A673 (cell line): ENCODE data around the gene TNFRSF13B. TPM values are rescaled to one million over a fixed set of nuclear protein-coding genes. Genes with fewer than 3 reads are reported as not detected.

Experiments used
- BruUV-seq: library from RNA; stranded (reverse); fragments of 400-500 nt; replicated peaks from 2 replicates; lab custom pipeline; 2021; lab: Mats Ljungman, UMichigan
- CTCF ChIA-PET: fragments of 300-600 bp; sonication (Branson Sonifier 250); formaldehyde crosslinking; loops from one replicate; lab custom pipeline; 2022; ENCODE audit warnings: antibody characterized with exemption; lab: Charles Lee
- POLR2A ChIA-PET: fragments of 300-600 bp; sonication (Branson Sonifier 250); formaldehyde crosslinking; loops from one replicate; lab custom pipeline; 2022; ENCODE audit warnings: antibody characterized with exemption; ENCODE audit not compliant: low non-redundant PET; lab: Charles Lee
- DNase-seq: peaks from one replicate; pipeline ENCODE4 v3.0.0-alpha.2; 2015; ENCODE audit warnings: low spot score
- H3K27ac ChIP-seq: fragments of 200-600 bp; sonication (generic); 2 replicates; pipeline ENCODE4 v1.5.1; 2016; ENCODE audit warnings: mixed run types, low read depth, mild to moderate bottlenecking, mixed read lengths, antibody characterized with exemption, low read length; ENCODE audit not compliant: poor library complexity, severe bottlenecking
- H3K27me3 ChIP-seq: fragments of 200-600 bp; sonication (generic); replicated peaks from 2 replicates; pipeline ENCODE4 v1.6.1; 2017; ENCODE audit warnings: mixed run types, low read depth, mild to moderate bottlenecking, mixed read lengths, antibody characterized with exemption, low read length; ENCODE audit not compliant: insufficient read depth, poor library complexity
- H3K36me3 ChIP-seq: fragments of 200-600 bp; sonication (generic); 2 replicates; pipeline ENCODE4 v1.6.1; 2016; ENCODE audit warnings: mixed run types, mild to moderate bottlenecking, mixed read lengths, antibody characterized with exemption, low read length; ENCODE audit not compliant: insufficient read depth, poor library complexity, severe bottlenecking
- H3K4me1 ChIP-seq: fragments of 200-600 bp; sonication (generic); 2 replicates; pipeline ENCODE4 v1.6.1; 2017; ENCODE audit warnings: mixed run types, mild to moderate bottlenecking, mixed read lengths, antibody characterized with exemption, low read length; ENCODE audit not compliant: insufficient read depth, poor library complexity, severe bottlenecking
- H3K4me3 ChIP-seq: fragments of 200-600 bp; sonication (generic); 2 replicates; pipeline ENCODE4 v1.5.1; 2016; ENCODE audit warnings: low read depth, mixed run types, mild to moderate bottlenecking, mixed read lengths, low read length; ENCODE audit not compliant: poor library complexity, severe bottlenecking
- H3K9me3 ChIP-seq: fragments of 200-600 bp; sonication (generic); 2 replicates; pipeline ENCODE4 v1.6.1; 2016; ENCODE audit warnings: mixed run types, low read depth, mild to moderate bottlenecking, mixed read lengths, antibody characterized with exemption, low read length; ENCODE audit not compliant: poor library complexity, severe bottlenecking
- EZH2 ChIP-seq: fragments of 200-600 bp; sonication (generic); IDR thresholded peaks from 2 replicates; pipeline ENCODE4 v1.6.1; 2017; ENCODE audit warnings: borderline replicate concordance, low read depth, mild to moderate bottlenecking, mixed read lengths, antibody characterized with exemption, low read length; ENCODE audit not compliant: poor library complexity, severe bottlenecking
- intact Hi-C: fragments of 100-400 bp; cut with micrococcal nuclease; formaldehyde crosslinking; loops from one replicate; pipeline ENCODE4 v1.10.0; 2022; ENCODE audit not compliant: unreplicated experiment
- total RNA-seq: library from RNA; stranded (reverse); gene quantifications from 2 replicates; pipeline ENCODE4 v1.2.3, GENCODE V29; 2021
- TF ChIP-seq, protein P1 (sequence below): fragments of 300-800, 200-600 bp; sonication (generic); conservative IDR thresholded peaks from 2 replicates; pipeline ENCODE4 v1.5.1; 2017; ENCODE audit warnings: low read depth, mild to moderate bottlenecking, antibody characterized with exemption, low read length, moderate library complexity, mixed read lengths

The TNFRSF13B gene
- total RNA-seq, 1 experiment from 2014 or later: not detected

DNA sequence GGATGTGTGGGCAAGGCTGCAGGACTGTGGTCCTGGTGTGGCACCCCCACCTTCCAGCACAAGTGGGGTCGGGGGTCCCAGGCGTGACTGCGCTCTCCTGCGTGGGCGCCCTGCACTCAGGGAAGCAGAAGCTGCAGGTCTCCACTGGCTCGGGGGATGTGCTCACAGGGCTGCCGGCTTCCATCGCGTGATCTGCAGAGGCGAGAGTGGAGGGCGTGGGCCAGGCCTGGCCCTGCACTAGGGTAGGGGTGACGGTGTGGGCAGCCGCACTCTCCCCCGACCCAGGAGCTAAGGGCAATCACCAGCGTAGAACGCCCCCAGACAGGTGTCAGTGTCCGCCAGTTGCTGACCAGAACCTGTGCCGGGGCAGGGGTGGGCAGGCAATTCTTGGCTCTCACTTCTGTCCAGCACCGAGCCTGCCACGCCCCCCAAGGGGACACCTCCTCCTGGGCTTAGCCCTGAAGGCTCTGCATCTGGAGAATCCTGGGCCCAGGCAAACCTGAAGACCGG, 32.3 kb downstream of the TNFRSF13B start:
- CTCF ChIA-PET: no interaction called here
- intact Hi-C loops: no loop called here

DNA sequence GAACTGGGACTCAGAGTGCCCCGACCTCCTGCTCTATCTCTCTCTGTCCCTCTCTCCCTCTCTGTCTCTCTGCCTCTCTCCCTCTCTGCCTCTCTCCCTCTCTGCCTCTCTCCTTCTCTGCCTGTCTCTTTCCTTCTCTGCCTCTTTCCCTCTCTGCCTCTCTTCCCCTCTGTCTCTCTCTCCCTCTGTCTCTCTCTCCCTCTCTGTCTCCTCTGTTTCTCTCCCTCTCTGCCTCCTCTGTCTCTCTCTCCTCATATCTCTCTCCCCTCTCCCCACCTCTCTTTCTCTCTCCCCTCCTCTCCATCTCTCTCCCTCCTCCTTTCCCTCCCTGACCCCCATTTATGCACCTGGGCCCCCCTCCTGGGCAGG, 32.7 kb downstream of the TNFRSF13B start:
- TF ChIP-seq, protein P1, sequence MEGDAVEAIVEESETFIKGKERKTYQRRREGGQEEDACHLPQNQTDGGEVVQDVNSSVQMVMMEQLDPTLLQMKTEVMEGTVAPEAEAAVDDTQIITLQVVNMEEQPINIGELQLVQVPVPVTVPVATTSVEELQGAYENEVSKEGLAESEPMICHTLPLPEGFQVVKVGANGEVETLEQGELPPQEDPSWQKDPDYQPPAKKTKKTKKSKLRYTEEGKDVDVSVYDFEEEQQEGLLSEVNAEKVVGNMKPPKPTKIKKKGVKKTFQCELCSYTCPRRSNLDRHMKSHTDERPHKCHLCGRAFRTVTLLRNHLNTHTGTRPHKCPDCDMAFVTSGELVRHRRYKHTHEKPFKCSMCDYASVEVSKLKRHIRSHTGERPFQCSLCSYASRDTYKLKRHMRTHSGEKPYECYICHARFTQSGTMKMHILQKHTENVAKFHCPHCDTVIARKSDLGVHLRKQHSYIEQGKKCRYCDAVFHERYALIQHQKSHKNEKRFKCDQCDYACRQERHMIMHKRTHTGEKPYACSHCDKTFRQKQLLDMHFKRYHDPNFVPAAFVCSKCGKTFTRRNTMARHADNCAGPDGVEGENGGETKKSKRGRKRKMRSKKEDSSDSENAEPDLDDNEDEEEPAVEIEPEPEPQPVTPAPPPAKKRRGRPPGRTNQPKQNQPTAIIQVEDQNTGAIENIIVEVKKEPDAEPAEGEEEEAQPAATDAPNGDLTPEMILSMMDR: no peak
- no peak for TF ChIP-seq EZH2

More for the DNA sequence above, 32.3 kb downstream of the TNFRSF13B start:
- TF ChIP-seq EZH2: no peak
- TF ChIP-seq, protein P1: no peak
- DNase-seq: no peak
- H3K4me3 ChIP-seq: no peak overlapping the region
- no peaks in the 10 kb centered on the region for H3K27me3 ChIP-seq
- no TSS peak for BruUV-seq
- no peaks in the 10 kb centered on the region for H3K9me3 ChIP-seq
- H3K27ac ChIP-seq: no peak overlapping the region
- POLR2A ChIA-PET: no interaction called here
- H3K36me3 ChIP-seq: no peaks in the 10 kb centered on the region
- H3K4me1 ChIP-seq: no peaks in the 10 kb centered on the region

DNA sequence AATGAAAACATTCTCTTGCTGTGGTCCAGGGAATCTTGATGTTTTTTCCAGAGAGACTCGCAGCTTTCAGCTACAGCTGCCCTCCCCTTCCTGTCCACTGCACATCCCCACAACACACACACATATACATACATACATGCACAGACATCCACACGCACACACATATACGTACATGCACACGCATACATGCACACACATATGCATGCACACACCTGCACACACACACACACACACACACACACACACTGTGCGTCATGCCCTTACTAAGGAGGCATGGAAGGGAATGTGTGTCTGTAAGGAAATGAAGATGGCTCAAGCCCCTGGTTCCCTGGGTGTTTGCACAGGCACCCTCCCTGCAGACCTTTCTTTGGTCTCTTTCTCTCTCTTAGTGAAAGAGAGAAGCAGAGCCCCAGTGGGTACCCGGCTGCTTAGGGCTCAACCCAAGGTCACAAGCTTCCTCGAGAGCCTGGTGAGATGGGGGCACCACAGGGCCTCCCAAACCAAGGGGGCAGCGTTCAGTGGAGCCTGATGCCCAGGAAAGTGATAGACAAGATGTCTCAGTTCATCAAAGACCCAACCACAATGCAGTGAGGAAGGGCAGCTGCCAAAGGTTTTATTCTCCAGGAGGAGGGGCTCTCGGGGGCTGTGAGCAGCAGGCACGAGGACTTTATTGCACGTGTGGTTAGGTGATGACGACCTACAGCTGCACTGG, 33.3 kb downstream of the TNFRSF13B start:
- no peaks in the 10 kb centered on the region for H3K4me1 ChIP-seq
- no peak overlapping the region for H3K27ac ChIP-seq
- ChIA-PET POLR2A (no interaction called here), CTCF (no interaction called here)
- DNase-seq: no peak
- no TSS peak for BruUV-seq
- H3K9me3 ChIP-seq: no peaks in the 10 kb centered on the region
- no peak overlapping the region for H3K4me3 ChIP-seq
- H3K36me3 ChIP-seq: no peaks in the 10 kb centered on the region
- H3K27me3 ChIP-seq: no peaks in the 10 kb centered on the region
- TF ChIP-seq, protein P1: no peak
- TF ChIP-seq EZH2: no peak
- intact Hi-C loops: no loop called here

More for the DNA sequence above, 32.7 kb downstream of the TNFRSF13B start:
- Histone ChIP-seq H3K9me3 (no peaks in the 10 kb centered on the region), H3K36me3 (no peaks in the 10 kb centered on the region), H3K4me1 (no peaks in the 10 kb centered on the region), H3K27me3 (no peaks in the 10 kb centered on the region), H3K4me3 (no peak overlapping the region), H3K27ac (no peak overlapping the region)
- POLR2A ChIA-PET: no interaction called here
- intact Hi-C loops: no loop called here
- DNase-seq: no peak
- BruUV-seq: no TSS peak
- CTCF ChIA-PET: no interaction called here
